Muscle layer of duodenum (tissue), 2 donors: ENCODE measurements around the gene METTL13.

Experiments used
- H3K27ac ChIP-seq: one replicate; pipeline ENCODE4 v1.7.0; 2013; ENCODE audit warnings: mild to moderate bottlenecking, low read length
- H3K27me3 ChIP-seq: one replicate; pipeline ENCODE4 v1.7.0; 2013; ENCODE audit warnings: low read depth, mild to moderate bottlenecking, control low read depth, low read length
- H3K36me3 ChIP-seq, 2 donors: one replicate each; pipeline ENCODE4 v1.7.0; 2013; ENCODE audit warnings: low read length in 2 of 2, control low read depth in 1 of 2, mild to moderate bottlenecking in 1 of 2; ENCODE audit not compliant: insufficient read depth in 2 of 2, control insufficient read depth in 1 of 2
- H3K4me1 ChIP-seq, 2 donors: one replicate each; pipeline ENCODE4 v1.7.0; 2013; ENCODE audit warnings: low read length in 2 of 2, mild to moderate bottlenecking in 2 of 2, control low read depth in 1 of 2, moderate library complexity in 1 of 2; ENCODE audit not compliant: insufficient read depth in 2 of 2, control insufficient read depth in 1 of 2
- H3K4me3 ChIP-seq, 2 donors: one replicate each; pipeline ENCODE4 v1.7.0; 2013; ENCODE audit warnings: low read length in 2 of 2, low read depth in 1 of 2, mild to moderate bottlenecking in 1 of 2
- H3K9me3 ChIP-seq, 2 donors: one replicate each; pipeline ENCODE4 v1.7.0; 2013; ENCODE audit warnings: low read length in 2 of 2, control low read depth in 1 of 2, mild to moderate bottlenecking in 1 of 2; ENCODE audit not compliant: control insufficient read depth in 1 of 2
- donor health status: healthy.

The METTL13 gene

DNA sequence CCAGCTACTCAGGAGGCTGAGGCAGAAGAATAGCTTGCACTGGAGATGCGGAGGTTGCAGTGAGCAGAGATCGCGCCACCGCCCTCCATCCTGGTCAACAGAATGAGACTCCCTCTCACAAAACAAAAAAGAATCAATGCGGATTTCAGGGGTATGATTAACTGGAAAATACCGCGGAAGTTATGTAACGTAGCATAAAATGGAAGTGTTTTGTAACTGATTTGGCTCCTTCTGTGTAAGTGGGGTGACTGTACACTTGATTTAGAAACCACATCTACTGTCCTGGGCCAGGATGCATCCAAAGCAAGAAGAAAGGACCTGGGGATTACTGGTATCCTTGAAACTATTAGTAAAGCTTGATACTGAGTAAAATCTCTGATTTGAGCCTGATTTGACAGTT lies 36.5 kb upstream of the METTL13 start:
- H3K27ac ChIP-seq = no peak overlapping the region
- H3K4me3 ChIP-seq = no peak overlapping the region
- no peaks in the 10 kb centered on the region for H3K9me3 ChIP-seq
- H3K36me3 ChIP-seq = peaks cover 0 to 10% of the 10 kb centered on the region in 2 donors
- H3K27me3 ChIP-seq = no peaks in the 10 kb centered on the region
- H3K4me1 ChIP-seq = peaks cover 15 to 16% of the 10 kb centered on the region in 2 donors

DNA sequence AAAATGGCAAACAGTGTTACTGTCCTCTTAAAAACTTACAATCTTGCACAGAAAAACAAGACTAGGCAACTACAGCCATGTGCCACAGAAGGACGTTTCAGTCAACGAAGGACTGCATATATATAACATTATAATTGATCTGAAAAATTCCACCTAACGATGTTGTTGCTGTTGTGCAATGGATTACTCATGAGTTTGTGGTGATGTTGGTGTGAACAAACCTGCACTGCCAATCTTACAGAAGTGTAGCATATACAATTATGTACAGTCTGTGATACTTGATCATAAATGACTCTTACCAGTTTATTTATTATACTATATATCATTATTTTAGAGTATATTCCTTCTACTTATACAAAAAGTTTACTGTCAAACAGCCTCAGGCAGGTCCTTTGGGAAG lies 32.8 kb upstream of the METTL13 start:
- no peak overlapping the region for H3K27ac ChIP-seq
- H3K9me3 ChIP-seq = no peaks in the 10 kb centered on the region
- no peaks in the 10 kb centered on the region for H3K36me3 ChIP-seq
- peaks cover 2 to 3% of the 10 kb centered on the region in 2 donors for H3K4me1 ChIP-seq
- H3K4me3 ChIP-seq = no peak overlapping the region
- no peaks in the 10 kb centered on the region for H3K27me3 ChIP-seq

DNA sequence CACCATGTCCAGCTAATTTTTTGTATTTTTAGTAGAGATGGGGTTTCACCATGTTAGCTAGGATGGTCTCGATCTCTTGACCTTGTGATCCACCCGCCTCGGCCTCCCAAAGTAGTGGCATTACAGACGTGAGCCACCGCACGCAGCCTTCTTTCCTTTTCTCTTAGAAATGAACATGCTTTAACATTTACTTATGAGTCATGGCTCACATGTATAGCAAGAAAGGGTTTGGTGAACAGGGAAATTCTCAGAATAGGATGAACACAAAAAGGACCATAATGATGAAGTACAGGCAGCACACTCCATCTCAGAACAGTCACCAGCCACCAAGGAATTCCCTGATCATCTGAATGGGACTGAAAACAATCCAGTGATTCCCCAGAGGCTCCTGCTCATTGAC lies 30.2 kb upstream of the METTL13 start:
- no peaks in the 10 kb centered on the region for H3K9me3 ChIP-seq
- H3K27me3 ChIP-seq = no peaks in the 10 kb centered on the region
- H3K27ac ChIP-seq = no peak overlapping the region
- H3K36me3 ChIP-seq = no peaks in the 10 kb centered on the region
- H3K4me3 ChIP-seq = no peak overlapping the region
- H3K4me1 ChIP-seq = no peaks in the 10 kb centered on the region

DNA sequence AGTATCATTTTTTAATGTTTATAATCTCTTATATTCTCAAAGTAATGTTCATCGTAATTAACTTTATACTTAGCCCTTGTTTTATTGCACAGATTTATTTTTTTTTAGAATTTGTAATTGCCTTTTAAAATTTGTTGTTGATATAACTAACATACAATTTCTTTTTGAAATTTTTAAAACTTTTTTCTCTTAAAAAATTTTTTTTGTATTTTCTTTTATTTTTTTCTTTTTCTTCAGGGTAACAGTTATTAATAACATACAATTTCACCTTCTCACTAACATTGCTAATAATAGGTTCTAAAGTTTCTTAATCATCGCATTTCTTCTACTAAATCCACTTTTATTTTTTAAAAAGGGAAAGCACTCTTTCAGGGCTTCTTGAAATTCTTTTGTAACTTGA lies 28.3 kb upstream of the METTL13 start:
- Histone ChIP-seq H3K27me3 (no peaks in the 10 kb centered on the region), H3K36me3 (no peaks in the 10 kb centered on the region), H3K27ac (no peak overlapping the region), H3K4me1 (no peaks in the 10 kb centered on the region), H3K9me3 (no peaks in the 10 kb centered on the region), H3K4me3 (no peak overlapping the region)

DNA sequence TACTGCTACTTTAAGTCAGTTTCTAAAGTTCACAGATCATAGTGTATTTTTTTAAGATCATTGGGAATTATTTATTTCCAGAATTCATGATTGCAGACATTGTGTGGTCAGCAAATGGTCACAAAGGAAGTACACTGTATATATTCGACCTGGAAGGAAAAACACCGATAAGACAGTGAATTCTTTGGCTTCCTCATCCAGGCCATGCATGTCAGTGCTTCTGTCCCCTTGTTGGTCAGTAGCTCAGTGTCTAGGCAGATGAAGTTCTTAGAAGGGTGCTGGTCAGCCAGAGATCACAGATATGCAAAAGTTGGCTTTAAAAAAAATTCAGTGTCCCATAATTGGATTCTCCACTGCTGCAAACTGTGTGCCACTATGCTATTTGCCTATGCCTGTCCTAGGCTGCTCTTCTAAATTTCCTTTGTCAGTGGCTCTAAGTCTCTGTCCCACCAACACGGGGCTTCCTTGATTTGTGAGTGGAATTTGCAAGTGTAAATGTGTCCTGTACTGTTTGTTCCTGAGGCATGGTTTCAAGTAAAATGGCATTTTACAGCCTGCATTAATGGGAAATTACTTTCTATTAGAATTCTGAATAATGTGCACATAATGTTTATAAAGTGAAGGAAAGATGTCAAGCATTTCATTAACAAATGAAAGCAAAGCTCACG lies 27.6 kb upstream of the METTL13 start:
- Histone ChIP-seq H3K4me3 (no peak overlapping the region), H3K9me3 (no peaks in the 10 kb centered on the region), H3K4me1 (no peaks in the 10 kb centered on the region), H3K27ac (no peak overlapping the region), H3K36me3 (no peaks in the 10 kb centered on the region), H3K27me3 (no peaks in the 10 kb centered on the region)

DNA sequence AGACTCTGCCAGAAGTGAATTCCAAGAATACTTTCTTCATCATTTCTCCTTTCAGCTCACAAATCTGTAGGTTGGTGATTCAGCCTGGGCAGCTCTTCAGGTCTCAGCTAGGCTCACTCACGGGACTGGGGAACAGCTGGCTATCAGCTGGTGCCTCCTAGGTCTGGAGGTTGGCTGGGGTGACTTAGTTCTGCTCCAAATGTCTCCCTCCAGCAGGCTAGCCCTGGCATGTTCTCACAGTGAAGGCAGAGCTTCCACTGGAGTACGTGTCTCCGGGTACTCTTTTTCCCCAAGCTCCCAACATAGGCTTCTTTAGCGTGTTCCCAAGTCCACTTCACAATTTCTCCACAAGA lies 27.1 kb upstream of the METTL13 start:
- H3K27ac ChIP-seq = no peak overlapping the region
- no peaks in the 10 kb centered on the region for H3K36me3 ChIP-seq
- no peak overlapping the region for H3K4me3 ChIP-seq
- no peaks in the 10 kb centered on the region for H3K4me1 ChIP-seq
- no peaks in the 10 kb centered on the region for H3K27me3 ChIP-seq
- no peaks in the 10 kb centered on the region for H3K9me3 ChIP-seq

DNA sequence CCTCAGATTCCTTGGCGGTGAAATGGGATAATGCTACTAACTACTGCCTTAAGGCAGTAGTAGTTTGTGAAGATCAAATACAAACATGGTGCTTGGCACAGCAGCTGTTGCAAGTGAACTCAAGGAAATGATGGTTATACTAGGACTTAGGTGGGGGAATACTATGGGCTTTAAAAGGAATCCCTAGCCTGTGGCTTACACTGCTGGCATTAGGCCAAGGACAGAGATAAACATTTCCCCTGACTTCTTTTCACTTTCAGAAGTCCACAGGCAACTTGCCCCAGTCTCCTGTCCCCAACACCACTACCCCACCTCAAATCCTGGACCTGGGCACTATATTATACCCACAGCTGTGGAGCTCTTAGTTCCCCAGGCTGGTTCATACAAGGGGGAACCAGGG lies 26.5 kb upstream of the METTL13 start:
- H3K4me1 ChIP-seq = no peaks in the 10 kb centered on the region
- H3K27me3 ChIP-seq = no peaks in the 10 kb centered on the region
- H3K9me3 ChIP-seq = no peaks in the 10 kb centered on the region
- H3K4me3 ChIP-seq = no peak overlapping the region
- H3K27ac ChIP-seq = no peak overlapping the region
- no peaks in the 10 kb centered on the region for H3K36me3 ChIP-seq

DNA sequence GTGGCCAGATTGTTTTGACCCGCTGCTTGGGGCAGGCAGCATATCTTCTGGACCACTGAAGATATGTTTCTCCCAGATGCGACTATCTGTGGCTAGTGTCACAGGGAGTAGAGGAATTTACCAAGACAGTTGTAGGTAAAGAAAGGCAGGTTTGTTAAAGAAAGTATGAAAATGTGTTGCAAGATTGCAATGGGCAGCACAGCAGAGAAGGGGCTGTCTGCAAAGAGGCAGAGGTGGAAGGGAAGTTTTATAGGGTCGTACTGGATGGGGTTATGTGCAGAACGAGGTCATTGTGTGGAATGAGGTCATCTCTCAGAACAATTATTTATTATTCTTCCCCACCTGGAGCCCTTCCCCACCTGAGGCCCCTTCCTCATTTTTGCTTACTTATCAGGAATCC lies 24.6 kb upstream of the METTL13 start:
- H3K4me1 ChIP-seq = no peaks in the 10 kb centered on the region
- no peaks in the 10 kb centered on the region for H3K9me3 ChIP-seq
- H3K4me3 ChIP-seq = no peak overlapping the region
- H3K36me3 ChIP-seq = no peaks in the 10 kb centered on the region
- no peaks in the 10 kb centered on the region for H3K27me3 ChIP-seq
- H3K27ac ChIP-seq = no peak overlapping the region

DNA sequence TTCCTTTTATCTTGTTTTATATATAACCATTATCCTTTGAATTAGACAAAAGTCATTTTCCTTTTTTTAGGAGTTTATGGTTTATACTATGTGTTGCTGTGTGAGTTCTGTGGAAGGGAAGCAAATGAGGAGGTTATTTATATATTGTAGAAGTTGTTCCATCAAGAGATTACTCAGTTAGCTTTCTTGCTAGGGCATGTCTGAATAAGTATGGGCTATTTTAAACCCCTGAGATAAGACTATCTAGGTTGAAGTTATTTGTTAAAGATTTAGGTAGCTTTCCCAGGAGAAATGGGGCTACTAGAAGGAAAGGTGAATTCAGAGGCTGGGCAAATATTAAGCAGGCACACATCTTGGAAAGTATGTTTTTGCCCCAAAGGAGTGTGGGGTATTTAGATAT lies 23.4 kb upstream of the METTL13 start:
- H3K27ac ChIP-seq = no peak overlapping the region
- H3K4me3 ChIP-seq = no peak overlapping the region
- H3K4me1 ChIP-seq = no peaks in the 10 kb centered on the region
- H3K27me3 ChIP-seq = no peaks in the 10 kb centered on the region
- H3K36me3 ChIP-seq = no peaks in the 10 kb centered on the region
- no peaks in the 10 kb centered on the region for H3K9me3 ChIP-seq

DNA sequence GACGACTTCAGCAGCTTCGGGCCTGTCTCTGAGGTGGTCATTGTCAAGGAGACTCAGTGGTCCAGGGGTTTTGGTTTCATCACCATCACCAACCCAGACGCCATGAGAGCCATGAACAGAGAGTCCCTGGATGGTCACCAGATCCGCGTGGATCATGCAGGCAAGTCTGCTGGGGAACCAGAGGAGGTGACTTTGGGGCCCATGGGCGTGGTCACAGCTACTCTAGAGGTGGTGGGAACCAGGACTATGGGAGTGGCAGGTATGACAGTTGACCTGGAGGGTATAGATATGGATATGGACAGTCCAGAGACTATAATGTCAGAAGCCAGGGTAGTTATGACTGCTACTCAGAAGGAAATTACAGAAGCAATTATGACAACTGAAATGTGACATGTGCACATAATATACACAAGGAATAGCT lies 19.3 kb upstream of the METTL13 start:
- Histone ChIP-seq H3K27ac (no peak overlapping the region), H3K4me3 (no peak overlapping the region), H3K27me3 (no peaks in the 10 kb centered on the region), H3K9me3 (no peaks in the 10 kb centered on the region), H3K4me1 (no peaks in the 10 kb centered on the region), H3K36me3 (no peaks in the 10 kb centered on the region)

DNA sequence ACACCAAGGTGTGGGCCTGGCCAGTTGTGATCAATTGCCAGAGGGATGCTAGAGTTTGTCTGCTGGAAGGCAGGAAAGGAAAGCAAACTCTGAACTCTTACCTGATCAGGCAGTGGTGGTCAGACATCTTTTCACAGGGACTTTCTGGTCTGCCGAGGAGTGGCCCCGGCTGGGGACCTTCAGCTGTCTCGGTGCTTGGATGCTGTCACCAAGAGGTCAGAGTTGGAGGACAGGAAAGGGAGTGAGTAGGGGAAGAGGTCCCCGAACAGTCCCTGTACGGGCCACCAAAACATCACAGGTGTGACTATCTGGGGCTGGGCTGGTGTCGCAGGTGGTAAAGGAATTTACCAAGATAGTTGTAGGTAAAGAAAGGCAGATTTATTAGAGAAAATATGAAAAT lies 17.7 kb upstream of the METTL13 start:
- H3K4me3 ChIP-seq = no peak overlapping the region
- H3K36me3 ChIP-seq = no peaks in the 10 kb centered on the region
- no peaks in the 10 kb centered on the region for H3K9me3 ChIP-seq
- H3K4me1 ChIP-seq = no peaks in the 10 kb centered on the region
- H3K27ac ChIP-seq = no peak overlapping the region
- no peaks in the 10 kb centered on the region for H3K27me3 ChIP-seq

DNA sequence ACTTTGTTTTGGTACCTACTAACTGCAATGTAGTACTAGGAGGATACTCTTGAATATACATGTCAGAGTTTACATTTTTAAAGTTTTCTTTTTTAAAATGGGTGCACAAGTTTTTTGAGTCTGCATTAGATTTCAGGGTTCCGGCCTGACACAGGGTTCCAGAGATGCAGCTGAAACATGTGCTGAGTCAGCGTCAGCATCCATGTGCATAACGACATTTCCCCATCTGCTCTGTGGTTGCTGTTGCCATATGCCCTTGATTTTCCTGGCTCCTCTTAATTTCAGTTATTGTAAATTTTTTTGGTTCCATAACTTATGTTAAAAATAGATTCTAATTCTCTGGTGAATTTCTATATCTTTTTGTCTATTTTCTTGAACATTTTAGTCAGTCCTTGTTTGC lies 12.3 kb upstream of the METTL13 start:
- no peaks in the 10 kb centered on the region for H3K36me3 ChIP-seq
- H3K9me3 ChIP-seq = no peaks in the 10 kb centered on the region
- H3K4me3 ChIP-seq = no peak overlapping the region
- no peaks in the 10 kb centered on the region for H3K27me3 ChIP-seq
- no peaks in the 10 kb centered on the region for H3K4me1 ChIP-seq
- H3K27ac ChIP-seq = no peak overlapping the region
